Prostate gland (tissue), 2 donors: ENCODE data around the gene MAD1L1. TPM values are rescaled to one million over a fixed set of nuclear protein-coding genes. Genes with fewer than 3 reads are reported as not detected.

Experiments used
- DNase-seq: peaks from one replicate; pipeline ENCODE4 v3.0.0-alpha.2; 2019; ENCODE audit warnings: low spot score
- H3K27ac ChIP-seq, 2 donors: fragments of 200-600 bp; sonication (generic); 2 replicates each; pipeline ENCODE4 v1.5.1; 2017 to 2019
- H3K27me3 ChIP-seq: fragments of 200-600 bp; sonication (generic); replicated peaks from 2 replicates; pipeline ENCODE4 v1.5.1; 2019; ENCODE audit not compliant: insufficient read depth
- H3K36me3 ChIP-seq, 2 donors: fragments of 200-600 bp; sonication (generic); 1 replicate in 1 of 2; 2 replicates in 1 of 2; pipeline versions ENCODE4 v1.5.1 to v1.8.1; 2017 to 2019
- H3K4me1 ChIP-seq: fragments of 200-600 bp; sonication (generic); replicated peaks from 2 replicates; pipeline ENCODE4 v1.5.1; 2019
- H3K4me3 ChIP-seq, 2 donors: fragments of 200-600 bp; sonication (generic); 2 replicates each; pipeline ENCODE4 v1.5.1; 2017 to 2019
- H3K9me3 ChIP-seq: fragments of 200-600 bp; sonication (generic); 2 replicates; pipeline ENCODE4 v1.5.1; 2017
- POLR2A ChIP-seq: fragments of 450-650 bp; IDR thresholded peaks from one replicate; pipeline ENCODE4 v1.6.1; 2016; ENCODE audit warnings: antibody characterized with exemption, mild to moderate bottlenecking
- POLR2AphosphoS5 ChIP-seq: sonication (generic); formaldehyde crosslinking; IDR thresholded peaks from one replicate; pipeline ENCODE4 v1.6.1; 2017; ENCODE audit warnings: antibody characterized with exemption
- WGBS: methylation state at CpG from one replicate; pipeline ENCODE4 v1.1.5; 2018; 5-methylcytosine and 5-hydroxymethylcytosine counted together
- intact Hi-C: fragments of 100-400 bp; cut with DNase I; formaldehyde crosslinking; loops from one replicate; pipeline ENCODE4 v1.14.2; 2022
- total RNA-seq, 2 donors: library from RNA; depleted of rRNA; stranded (reverse); fragments of >200 nt; gene quantifications; one replicate each; pipeline ENCODE4 v1.1.0, GENCODE V29; 2016
- TF ChIP-seq, protein P1 (sequence below), 4 experiments: fragments of 200-600 bp in 2 of 4; fragments of 450-650 bp in 2 of 4; sonication (generic) in 2 of 4; IDR thresholded peaks; 1 replicate in 3 of 4; 2 replicates in 1 of 4; pipeline ENCODE4 v1.5.1; 2016 to 2019; ENCODE audit warnings: antibody characterized with exemption in 4 of 4, mild to moderate bottlenecking in 2 of 4, moderate library complexity in 2 of 4

The MAD1L1 gene
- total RNA-seq, 2 donors from 2014 or later: 79.3 to 91.9 TPM

DNA sequence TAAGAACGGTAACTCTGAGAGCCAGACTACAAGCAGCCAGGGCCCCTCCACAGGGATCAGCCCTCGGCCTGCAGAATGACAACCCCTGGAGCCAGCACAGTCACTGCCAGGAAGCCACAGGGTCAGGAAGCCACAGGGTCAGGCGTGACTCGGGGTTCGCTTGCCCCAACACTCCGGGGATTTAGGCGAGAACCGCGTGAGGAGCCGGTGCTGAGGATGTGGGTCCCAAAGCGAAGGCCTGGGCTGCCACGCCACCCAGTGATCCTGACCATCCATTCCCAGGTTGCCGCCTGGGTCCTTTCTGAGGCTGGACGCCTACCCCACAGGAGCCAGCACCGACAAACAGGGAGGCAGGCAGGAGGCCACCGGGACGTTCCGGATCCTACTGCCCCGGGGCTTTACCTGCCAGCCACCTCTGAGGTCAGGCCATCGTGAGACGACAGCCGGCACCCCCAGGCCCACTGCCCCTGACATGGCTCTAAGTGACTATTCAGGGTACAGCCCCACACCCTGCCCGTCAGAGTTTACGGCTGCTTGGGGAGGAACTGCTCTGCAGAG is 334.0 kb downstream of the MAD1L1 start:
- Histone ChIP-seq H3K4me1 (no peaks in the 10 kb centered on the region), H3K27me3 (no peaks in the 10 kb centered on the region), H3K4me3 (no peak overlapping the region), H3K9me3 (no peaks in the 10 kb centered on the region), H3K27ac (no peak overlapping the region), H3K36me3 (no peaks in the 10 kb centered on the region)
- intact Hi-C loops: no loop called here
- DNase-seq: no peak
- 83% methylated on average over 23 of the region's 24 CpGs for WGBS
- TF ChIP-seq, protein P1, sequence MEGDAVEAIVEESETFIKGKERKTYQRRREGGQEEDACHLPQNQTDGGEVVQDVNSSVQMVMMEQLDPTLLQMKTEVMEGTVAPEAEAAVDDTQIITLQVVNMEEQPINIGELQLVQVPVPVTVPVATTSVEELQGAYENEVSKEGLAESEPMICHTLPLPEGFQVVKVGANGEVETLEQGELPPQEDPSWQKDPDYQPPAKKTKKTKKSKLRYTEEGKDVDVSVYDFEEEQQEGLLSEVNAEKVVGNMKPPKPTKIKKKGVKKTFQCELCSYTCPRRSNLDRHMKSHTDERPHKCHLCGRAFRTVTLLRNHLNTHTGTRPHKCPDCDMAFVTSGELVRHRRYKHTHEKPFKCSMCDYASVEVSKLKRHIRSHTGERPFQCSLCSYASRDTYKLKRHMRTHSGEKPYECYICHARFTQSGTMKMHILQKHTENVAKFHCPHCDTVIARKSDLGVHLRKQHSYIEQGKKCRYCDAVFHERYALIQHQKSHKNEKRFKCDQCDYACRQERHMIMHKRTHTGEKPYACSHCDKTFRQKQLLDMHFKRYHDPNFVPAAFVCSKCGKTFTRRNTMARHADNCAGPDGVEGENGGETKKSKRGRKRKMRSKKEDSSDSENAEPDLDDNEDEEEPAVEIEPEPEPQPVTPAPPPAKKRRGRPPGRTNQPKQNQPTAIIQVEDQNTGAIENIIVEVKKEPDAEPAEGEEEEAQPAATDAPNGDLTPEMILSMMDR (IDR thresholded peaks at IDR 0.05): no peak
- TF ChIP-seq POLR2A (no peak), POLR2AphosphoS5 (no peak)

DNA sequence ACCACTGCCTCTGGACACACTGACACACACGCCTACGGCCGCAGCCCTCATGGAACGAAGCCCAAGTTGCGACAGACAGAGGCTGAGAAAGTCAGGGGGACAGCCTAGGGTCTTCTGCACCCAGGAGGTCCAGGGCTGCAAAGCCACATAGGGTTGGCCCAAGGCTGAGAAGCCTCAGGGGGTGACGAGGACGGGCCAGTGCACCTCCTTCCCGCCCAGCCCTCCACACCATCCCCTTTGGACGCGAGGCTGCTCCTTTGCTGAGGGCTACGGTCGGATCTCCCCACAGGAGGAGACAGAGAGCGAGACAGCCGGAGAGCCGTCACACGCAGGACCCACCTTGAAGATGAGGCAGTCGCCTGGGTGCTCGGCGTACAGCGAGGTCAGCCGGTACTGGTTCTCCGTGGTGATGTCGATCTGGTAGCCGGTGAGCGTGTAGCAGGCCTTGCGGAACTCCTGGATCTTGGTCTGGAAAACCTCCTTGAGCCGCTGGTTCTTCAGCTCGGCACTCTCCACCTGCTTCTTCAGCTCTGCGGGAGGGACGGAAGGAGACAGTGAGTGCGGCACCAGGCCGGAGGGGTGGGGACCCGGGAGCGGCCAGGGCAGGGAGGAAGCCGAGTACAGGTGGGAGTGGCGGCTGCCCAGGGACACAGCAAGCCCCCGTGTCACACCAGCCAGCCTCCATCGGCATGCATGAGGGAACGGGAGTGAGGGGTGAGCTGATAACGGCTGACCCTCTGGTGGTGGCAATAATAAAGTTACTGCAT is 334.7 kb downstream of the MAD1L1 start:
- no peaks in the 10 kb centered on the region for H3K27me3 ChIP-seq
- TF ChIP-seq, protein P1 (IDR thresholded peaks at IDR 0.05): no peak
- TF ChIP-seq POLR2AphosphoS5 (no peak), POLR2A (no peak)
- 88% methylated on average over 40 of the region's 40 CpGs for WGBS
- no peaks in the 10 kb centered on the region for H3K36me3 ChIP-seq
- no peaks in the 10 kb centered on the region for H3K4me1 ChIP-seq
- no peaks in the 10 kb centered on the region for H3K9me3 ChIP-seq
- intact Hi-C loops: no loop called here
- no peak for DNase-seq
- H3K4me3 ChIP-seq: no peak overlapping the region
- H3K27ac ChIP-seq: no peak overlapping the region

DNA sequence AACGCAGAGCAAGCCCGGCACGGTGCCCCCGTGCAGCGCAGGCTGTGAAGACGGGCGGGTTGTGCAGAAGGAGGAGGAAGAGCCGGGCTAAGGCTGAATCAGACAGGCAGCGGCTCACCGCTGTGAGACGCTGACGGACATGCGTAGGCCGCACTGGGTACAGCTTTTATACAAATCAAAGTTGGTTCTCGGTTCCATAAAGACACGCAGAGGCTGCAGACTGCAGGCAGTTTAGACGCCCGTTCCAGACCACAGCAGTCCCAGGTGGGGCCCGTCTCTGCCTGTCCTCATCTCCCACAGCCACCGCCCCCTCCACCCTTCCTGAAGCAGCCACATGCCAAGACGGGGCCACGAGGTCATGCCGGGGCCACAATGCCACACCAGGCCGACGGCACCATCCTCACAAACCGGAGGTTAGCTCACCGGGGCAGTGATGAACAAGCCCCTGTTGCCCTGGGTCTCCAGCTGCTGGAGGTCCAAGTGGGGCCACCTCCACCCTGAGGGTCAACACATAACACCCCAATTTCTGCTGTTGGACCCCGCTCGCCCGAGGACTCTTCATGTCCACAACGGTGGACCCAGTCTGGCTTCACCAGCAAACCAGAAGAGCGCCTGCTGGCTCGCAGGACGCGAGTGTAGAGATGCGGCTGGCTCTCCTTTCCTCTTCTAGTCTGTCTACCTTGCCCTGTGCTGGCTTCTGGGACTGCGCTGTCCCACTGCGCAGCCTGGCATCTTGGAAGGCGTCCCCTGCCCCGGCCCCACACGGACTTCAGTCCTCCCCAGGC is 335.5 kb downstream of the MAD1L1 start:
- WGBS: 92% methylated on average over 37 of the region's 41 CpGs
- H3K4me1 ChIP-seq: no peaks in the 10 kb centered on the region
- no peak overlapping the region for H3K27ac ChIP-seq
- intact Hi-C loops: no loop called here
- no peak for TF ChIP-seq POLR2A
- no peak for TF ChIP-seq POLR2AphosphoS5
- TF ChIP-seq, protein P1 (IDR thresholded peaks at IDR 0.05): no peak
- no peak for DNase-seq
- H3K27me3 ChIP-seq: no peaks in the 10 kb centered on the region
- H3K9me3 ChIP-seq: no peaks in the 10 kb centered on the region
- H3K36me3 ChIP-seq: no peaks in the 10 kb centered on the region
- H3K4me3 ChIP-seq: no peak overlapping the region

DNA sequence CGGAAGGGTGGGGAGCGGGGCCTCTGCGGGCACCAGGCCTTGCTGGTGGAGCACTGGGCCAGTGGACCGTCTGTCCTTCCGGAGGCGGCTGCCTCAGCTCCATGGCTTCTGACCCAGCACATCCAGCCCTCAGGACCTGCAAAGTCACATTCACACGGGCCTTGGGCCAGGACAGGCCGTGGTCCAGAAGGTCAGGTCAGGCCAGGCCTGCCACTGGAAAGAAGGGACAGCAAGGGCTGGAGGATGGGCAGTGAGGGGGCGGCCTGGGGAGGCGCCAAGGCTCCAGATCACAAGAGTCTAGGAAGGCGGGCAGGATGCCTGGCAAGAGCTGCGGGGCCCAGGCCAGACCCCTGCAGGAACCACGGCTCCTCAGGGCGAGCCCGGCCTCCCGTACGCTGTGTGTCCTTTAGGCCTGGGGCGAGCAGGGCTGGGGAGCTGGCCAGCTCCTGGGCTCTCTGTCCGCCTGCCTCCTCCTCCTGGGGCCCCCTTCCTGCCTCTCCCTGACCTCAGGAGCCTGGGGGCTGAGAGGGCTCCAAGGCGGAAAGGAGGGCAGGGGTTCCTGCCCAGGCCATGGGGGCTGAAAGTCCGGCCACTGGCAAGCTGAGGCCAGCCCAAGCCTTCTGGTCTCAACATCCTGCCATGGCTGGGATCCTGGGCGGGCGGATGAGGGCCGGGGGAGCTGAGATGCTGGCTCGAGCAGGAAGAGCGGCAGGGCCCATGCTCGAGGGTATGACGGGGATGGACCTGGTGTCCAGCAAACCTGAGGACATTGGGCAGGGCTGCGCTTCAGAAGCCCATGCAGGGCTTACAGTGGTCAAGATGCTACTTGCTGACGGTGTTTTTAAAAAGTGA is 336.9 kb downstream of the MAD1L1 start:
- WGBS: 92% methylated on average over 30 of the region's 30 CpGs
- no peaks in the 10 kb centered on the region for H3K27me3 ChIP-seq
- intact Hi-C loops: no loop called here
- no peaks in the 10 kb centered on the region for H3K9me3 ChIP-seq
- H3K4me3 ChIP-seq: no peak overlapping the region
- H3K36me3 ChIP-seq: no peaks in the 10 kb centered on the region
- no peak overlapping the region for H3K27ac ChIP-seq
- no peak for TF ChIP-seq POLR2A
- no peak for TF ChIP-seq POLR2AphosphoS5
- TF ChIP-seq, protein P1 (IDR thresholded peaks at IDR 0.05): no peak
- no peaks in the 10 kb centered on the region for H3K4me1 ChIP-seq
- DNase-seq: no peak
